ENCODE measurements around the gene ADIRF.
A peak's percentile ranks its signal among the peaks of the same experiment; 100 is the strongest.
"Not testable (repeated sequence)": the region's sequence is repeated elsewhere in the genome, so short reads cannot be mapped to it uniquely, and the experiment has no call there.

Gene ADIRF

DNA sequence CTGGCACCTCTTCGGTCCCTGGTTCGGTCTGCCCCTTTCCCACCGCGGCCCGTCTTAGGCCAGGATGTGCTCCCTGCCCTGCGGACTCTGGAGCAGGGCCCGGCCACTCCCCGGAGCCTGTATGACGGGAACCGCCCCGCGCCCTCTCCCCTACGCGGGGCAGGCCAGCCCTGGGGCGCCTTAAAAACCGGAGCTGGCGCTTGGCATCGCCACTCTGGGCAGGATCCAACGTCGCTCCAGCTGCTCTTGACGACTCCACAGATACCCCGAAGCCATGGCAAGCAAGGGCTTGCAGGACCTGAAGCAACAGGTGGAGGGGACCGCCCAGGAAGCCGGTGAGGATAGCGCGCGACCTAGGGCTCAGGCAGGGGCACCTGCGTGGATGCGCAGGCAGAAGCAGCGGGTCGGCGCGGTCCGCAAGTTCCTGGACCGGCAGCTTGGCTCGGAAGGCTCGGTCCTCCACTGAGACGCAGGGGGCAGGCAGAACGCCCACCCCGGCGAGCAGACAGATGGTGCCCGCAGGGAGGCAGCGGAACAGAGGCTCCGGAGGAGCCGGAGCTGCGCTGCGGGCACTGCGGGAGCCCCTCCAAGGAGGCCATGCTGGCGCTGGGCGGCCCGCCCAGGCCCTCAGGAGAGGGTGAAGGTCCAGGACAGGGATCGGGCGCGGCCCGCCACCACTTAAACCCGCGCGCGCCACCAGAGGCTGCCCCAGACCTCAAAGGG is at the start of gene ADIRF:
ADIRF (plus strand) TSS at position 212 of the 723 bp plus-strand sequence; CDS start at position 275, 63 bp downstream.
- DNase-seq: peak in 1 of 2 experiments; percentile 16

DNA sequence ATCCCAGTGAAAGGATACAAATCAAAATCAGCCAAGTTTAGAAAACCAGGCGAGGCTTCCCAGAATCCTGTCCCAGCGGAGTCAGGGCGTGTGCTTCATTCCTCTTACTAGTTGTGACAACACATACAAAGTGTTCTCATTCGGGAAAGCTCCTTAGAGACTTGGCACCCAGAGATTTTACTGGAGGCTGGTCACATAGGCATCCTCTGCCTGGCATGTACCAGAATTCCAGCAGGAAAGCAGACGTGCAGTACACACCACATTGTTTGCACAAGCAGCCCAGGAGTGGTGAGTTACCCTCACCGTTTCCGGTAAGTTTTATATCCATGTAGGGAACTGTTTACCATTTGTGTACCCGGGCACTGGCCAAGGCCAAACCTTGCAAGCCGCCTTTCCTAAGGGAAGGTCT is 45.7 kb upstream of the ADIRF start:
- no peak for DNase-seq

DNA sequence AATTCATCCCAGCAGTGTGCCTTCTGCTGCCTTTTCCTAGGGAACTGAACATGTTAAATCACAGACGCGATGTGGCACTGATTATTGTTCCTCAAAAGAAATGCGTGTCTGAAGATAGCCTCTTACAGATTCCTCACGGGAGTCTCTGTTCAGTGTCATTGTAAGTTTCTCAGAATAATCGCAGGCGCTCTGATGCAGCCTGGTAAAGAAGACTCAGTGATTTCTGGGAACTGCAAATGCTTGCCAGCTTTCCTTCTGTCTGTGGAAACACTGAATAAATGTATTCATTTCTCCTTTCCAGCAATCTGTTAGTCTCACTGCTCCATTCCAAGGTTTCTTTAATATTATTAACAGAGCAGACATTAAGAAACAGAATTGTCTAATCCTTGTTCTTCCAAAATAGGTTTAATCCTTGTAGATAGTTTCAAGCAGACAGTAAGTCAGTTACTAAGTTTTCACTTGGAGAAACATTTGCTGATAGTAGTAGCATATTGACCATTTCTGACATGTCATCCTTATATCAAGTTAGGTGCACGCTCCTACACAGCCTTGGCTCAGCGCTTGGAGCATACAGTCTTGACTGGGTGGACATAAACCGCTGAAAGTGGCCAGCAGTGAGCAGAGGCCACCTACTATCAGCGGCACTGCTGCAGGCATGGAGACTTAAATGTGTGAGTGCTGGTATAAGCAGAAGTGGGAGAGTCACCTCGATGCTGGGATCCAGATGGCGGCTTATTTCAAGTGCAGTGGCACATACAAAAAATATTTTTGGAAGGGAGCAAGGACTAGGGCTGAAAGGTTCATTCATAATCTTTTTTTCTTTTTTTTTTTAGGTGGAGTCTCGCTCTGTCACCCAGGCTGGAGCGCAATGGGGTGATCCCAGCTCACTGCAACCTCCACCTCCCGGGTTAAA is 38.6 kb upstream of the ADIRF start:
- no peak for DNase-seq

DNA sequence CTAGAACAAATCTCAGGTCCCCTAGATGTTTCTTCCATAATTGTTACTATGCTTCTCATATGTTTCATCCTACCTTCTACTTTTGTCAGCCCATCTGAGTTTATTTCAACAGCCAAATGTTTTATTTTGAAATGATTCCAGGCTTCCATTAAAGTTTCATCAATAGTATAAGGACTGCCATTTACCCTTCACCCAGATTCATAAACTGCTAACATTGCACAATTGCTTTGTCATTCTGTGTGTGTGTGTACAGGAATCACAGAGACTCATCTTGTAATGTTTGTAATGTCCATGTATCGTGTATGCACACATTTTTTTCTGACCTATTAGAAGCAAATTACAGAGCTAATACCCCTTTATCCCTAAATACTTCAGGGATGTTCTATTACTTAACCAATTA is 36.4 kb upstream of the ADIRF start:
- DNase-seq: no peak

DNA sequence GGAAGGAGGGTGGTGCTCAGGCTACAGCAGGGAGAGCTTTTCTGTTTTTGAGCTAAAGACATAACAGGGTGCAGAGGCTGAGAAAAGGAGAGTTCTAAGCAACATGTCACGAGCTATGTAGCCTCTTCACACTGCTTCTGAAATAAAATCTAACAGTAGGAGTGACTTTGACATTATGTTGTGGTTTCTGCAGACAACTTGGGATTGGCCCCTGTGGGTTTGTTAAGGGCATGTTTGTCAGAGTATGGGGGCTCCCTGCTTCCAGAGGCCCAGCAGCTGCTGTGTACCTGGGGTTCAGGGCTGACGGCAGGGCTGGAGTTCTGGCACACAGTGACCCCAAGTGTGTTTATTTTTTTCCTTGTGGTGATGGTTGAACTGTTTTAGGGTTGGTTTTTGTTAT is 35.6 kb upstream of the ADIRF start:
- no peak for DNase-seq

DNA sequence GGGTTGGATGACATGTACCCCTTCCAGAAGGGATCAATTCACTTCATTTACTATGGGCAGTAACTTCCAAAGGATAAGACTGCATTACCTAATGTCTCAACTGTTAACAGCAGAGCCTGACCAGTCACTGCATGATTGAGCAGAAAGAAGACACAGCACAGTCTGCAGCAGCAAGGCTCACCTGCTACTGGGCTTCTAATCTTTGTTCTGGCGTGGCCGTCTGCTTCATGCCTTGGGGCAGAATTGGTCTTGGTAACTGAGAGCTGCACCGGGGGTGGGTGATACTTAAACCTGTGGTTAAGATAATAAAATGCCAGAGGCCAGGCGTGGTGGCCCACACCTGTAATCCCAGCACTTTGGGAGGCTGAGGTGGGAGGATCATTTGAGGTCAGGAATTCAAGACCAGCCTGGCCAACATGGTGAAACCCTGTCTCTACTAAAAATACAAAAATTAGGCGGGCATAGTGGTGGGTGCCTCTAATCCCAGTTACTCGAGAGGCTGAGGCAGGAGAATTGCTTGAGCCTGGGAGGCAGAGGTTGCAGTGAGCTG is 34.0 kb upstream of the ADIRF start:
- not testable (repeated sequence) for DNase-seq

DNA sequence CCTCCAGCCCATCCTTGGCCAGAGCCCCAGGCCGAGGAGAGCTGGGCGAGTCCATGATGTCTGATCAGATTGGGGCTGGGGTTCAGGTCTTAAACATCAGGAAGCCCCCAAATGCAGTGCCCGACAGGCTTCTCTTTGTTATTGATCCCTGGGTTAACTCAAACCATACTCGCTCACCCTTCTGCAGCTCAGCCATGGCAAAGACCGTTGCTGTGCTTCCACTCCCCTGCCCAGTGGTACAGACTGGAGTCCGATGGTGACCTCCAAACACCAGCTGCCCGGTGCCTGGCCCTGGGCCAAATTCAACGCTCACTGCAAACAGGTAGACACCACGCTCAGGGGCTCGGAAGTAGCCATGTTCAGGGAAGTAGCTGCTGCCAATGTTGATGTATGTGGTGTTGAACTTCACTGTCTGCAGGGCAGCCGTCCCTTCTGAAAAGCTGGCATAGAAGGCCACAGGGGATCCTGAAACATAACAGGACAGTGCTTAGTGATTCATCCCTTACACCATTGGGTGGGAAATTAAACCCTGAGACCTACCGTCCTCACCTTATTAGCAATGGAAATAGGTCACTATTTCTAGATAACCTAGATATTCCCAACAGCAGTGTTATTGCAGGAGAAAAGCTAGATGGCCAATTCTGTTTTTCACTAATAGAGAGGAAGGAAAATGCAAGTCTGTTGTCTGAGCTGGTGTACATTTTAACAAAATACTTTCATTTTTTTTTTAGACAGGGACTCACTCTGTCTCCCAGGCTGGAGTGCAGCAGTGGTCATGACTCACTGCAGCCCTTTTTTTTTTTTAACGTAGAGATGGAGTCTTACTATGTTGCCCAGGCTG is 31.4 kb upstream of the ADIRF start:
- no peak for DNase-seq

DNA sequence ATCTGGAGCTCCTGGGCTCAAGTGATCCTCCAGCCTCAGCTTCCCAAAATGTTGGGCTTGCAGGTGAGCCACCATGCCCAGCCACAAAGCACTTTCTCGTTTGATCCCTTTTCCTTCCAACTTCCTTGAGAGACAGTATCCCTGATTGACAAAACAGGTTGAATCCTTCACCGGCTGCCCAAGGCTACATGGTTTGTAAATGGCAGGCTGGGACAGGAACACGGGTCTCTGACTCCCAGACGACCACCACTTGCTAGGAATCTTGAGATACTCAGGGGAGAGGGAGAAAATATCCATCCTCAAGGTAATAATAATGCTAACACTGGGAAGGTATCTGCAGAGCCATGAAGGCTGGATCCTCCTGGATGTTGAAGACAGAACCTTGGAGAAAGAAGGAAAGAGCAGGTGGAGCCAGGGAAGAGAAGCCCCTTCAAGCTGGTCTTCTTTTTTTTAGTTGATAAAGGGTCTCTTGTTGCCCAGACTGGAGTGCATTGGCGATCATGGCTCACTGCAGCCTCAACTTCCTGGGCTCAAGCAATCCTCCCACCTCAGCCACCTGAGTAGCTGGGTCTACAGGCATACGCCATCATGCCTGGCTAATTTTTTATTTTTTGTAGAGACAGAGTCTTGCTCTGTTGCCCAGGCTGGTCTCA is 30.7 kb upstream of the ADIRF start:
- no peak for DNase-seq

DNA sequence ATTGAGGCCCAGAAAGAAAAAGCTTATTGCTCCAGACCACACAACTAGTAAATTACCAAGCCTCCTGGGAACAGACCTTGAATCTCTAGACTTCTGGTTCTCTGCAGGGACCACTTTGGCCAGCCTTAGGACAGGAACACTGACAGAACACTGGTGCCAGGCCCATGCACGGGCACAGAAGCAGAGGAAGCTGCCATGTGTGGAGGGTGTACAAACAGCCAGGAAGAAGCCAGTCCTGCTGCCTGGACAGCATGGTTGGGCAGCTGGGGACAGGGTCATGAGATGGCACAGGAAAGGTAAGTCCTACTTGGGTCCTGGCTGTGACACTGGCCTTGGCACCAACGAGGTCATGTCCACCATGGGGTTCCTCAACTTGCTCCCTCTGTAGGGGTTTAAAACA is 30.0 kb upstream of the ADIRF start:
- DNase-seq: no peak

DNA sequence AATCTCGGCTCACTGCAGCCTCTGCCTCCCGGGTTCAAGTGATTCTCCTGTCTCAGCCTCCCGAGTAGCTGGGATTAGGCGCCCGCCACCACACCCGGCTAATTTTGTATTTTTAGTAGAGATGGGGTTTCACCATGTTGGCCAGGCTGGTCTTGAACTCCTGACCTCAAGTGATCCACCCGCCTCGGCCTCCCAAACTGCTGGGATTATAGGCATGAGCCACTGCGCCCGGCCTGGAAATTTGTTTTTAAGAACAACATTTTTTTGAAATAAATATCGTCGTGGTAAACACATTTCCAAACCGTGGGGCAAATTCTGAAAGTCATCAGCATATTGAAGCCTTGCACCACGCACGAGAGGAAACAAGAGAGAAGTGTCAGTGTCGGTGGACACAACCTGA is 28.2 kb upstream of the ADIRF start:
- not testable (repeated sequence) for DNase-seq

DNA sequence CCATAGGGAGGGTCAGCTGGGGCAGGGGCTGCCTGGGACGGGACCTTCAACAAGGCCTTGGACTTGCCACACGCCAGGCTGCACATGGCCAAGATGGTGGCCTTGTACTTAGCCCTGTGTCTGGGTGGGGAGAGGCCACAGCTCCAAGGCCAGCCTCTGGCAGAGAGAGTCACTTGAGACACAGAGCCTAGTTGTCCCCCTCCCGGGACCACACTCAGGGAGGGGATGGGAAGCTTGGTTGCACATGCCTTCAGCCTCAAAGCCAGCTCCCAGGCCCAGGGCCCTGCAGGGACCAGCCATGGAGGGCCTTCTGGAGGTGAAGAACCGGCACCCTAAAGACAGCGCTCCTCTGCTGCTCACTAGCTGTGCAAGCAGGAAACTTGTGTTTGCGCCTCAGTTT is 27.6 kb upstream of the ADIRF start:
- no peak for DNase-seq

DNA sequence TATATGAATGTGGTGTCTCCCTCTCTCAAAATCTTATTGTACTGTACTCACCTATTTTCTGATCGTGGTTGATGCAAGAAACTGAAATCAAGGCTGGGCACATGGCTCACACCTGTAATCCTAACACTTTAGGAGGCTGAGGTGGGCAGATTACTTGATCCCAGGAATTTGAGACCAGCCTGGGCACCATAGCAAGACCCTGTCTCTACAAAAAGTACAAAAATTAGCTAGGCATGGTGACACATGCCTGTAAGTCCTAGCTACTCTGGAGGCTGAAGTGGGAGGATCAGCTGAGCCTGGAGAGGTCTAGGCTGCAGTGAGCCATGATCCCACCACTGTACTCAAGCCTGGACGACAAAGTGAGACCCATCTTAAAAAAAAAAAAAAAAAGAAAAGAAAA is 26.9 kb upstream of the ADIRF start:
- no peak for DNase-seq

DNA sequence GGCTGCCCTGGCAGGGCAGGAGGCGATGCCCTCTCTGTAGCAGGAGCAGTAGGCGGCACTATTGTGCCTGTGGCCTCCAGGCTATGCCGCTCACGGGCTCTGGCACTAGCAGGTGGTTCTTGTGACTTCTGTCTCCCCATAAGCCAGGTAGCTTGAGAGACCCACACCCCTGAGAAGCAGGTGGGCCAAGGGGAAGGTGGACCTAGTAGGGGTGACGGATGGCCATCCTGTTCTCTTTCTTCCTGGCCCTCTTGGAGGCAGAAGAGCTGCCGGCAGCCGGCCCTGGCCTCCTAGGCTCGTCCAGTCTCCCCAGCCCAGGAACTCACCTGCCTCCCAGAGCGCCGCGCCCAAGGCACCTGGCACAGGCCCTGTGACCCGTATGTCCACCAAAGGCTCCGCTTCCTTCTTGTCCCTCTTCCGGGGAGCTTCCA is 26.3 kb upstream of the ADIRF start:
- no peak for DNase-seq

DNA sequence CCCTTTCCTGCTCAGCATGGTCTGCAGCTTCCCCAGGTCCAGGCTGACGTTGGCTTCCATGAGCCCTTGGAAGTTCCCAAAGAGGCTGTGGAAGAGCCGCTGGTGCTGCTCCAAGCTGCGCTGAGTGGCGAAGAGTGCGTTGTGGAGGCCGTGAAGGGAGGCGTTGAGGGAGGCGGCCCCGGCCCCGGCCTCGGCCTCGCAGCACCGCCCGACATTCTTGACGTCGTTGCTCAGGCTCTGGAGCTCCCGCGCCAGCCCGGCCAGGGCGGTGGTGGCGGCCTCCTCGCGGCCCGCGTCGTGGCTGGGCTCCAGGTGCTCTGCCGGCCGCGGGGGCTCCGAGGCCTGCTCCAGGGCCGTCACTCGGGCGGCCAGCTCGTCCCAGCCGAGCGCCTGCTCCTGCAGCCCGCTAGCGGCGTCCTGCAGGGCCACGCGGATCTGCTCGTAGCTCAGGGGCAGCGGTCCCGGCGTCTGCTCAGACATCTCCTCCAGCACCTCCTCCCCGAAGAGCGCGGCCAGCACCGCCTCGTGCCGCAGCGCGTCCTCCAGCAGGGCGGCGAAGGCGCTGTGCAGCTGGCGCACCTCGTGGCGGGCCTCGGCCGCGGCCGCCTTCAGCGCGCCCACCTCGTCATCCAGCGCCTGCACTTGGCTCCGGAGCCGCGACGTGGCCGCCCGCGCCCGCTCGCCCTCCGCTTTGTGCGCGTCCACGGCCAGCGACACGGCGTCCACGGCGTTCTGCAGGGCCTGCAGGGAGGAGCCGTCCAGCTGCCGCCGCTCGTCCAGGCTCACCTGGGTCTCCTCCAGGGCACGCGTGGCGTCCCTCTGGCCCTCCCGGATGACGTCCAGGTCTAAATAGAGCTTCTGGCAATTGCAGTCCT is 25.6 kb upstream of the ADIRF start:
- no peak for DNase-seq

DNA sequence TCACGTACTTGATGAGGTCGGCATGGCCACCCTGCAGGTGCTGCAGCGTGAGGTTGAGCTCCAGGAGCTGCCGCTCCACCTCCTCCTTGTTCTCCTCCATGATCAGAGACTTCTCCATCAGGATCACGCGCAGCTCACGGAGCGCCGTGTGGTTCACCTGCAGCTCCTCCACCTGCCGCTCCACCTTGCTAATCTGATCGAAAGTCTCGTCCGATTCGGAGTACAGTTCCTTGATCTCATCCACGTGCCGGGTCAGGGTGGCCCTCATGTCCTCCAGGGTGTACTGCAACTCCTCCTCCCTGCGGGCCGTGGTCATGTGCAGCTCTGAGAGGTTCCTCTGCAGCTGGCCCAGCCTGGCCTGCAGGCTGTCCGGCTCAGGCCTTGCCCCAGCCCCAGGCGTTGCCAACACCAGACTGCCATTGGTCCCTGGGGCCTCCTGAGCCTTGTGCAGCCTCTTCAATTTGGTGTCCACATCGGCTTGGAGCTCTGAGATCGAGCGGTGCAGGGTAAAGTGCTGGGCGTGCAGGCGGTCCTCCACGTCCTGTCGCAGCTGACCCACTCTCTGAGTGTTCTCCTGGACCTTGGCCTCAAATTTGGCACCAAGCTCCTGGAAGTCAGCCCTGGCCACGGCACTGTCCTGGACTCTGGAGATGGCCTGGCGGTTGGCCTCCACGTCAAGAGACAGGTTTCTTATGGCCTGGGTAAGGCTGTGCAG is 24.8 kb upstream of the ADIRF start:
- DNase-seq: no peak

DNA sequence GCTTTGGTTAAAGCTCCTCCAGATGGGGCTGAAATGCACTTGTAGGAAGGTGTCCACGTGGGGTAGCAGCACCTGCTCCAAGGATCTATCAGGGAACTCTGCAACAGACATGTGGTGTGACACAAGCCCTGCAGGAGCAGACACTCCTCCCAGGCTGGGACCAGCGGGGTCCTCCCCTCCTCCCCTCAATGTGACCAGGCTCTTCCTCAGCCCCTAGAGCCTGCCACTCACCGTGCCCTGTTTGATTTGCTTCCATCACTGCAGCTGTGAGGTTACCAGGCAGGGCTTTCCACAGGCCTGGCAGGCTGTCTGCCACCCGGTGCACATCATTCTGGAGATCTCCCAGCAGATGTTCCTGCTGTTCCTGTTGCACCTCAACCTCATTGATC is 24.3 kb upstream of the ADIRF start:
- DNase-seq: peak in 1 of 2 experiments; percentile 20

DNA sequence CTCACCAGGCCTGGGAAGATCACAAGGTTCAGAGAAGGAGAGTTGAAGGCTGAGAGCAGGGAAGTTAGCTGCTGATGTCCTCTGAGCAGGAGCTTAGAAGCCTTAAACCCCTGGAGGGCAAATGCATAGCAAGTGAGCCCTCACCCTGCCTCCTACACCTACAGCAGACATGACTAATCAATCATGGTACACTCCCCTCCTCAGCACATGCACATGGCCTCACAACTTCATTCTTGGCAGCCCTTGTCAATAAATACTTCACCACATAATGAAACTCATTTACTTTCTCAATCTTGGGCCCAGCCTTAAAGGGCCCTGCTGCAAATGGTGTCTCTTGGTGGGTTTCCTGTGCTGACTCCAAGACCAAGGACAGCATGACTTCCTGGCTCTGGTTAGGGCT is 23.8 kb upstream of the ADIRF start:
- no peak for DNase-seq

DNA sequence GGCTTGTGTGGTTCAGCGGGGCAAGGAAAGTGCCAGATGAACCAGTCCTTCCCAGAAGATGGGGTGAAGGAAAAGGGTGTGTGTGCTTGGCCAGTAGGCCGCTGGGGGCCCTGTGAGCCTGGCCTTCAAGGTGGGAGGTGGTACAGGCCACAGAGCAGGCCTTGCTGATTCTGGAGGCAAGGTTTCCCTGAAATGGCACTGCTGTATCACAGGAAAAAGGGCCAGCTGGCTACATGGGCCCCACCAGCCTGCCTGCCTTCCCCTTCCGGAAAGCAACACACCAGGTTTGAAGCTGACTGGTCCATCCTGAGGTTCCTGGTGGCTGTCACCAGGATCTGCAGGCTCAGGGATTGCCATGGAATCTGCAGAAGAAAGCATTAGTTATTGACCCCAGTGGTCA is 23.4 kb upstream of the ADIRF start:
- DNase-seq: no peak

DNA sequence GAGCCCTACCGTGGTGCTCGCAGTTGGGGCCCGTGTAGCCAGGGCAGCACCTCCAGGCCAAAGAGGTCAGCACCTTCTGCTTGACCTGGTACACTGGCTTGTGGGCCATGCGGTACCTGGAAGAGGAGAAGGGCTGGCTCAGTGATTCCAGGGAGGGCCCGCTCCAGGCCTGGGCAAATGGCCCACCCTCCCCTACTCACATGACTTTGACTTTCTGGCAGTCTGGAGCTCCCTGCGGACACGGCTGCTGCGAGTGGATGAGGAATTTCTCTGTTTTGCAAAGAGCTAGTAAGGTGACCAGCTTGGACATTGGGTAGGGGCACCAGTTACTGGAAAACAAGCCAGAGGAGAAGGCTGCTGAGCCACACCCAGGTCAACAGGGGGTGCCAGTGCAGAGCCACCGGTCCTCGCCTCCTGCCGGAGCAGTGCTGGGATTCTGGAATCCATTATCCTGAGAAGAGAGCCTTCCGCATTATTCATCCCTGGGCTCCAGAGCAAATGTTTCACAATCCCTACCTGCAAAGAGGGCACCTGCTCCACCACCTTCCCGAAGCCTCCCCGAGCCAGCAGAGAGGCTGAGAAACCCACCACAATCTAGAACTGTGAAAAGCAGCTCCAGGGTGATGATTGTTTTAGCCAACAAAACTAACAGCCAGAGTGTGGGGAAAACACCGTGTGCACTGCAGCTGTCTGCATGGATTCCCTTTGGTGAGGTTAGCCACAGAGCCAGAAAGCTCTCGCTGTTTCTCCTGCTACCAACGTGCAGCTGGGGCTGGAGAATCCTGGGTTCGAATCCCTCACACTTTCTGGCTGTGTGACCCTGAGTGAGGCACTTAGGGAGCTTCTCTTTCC is 22.7 kb upstream of the ADIRF start:
- no peak for DNase-seq
